B cell (primary cell): Measurements from ENCODE around the gene CAMK2G. TPM values are rescaled to one million over a fixed set of nuclear protein-coding genes. Genes with fewer than 3 reads are reported as not detected.

Experiments
- ATAC-seq: fragments of 200-7000 bp; cut with Tn5 transposase; one replicate; pipeline ENCODE4 v1.10.0; 2021; ENCODE audit warnings: low read depth, mild to moderate bottlenecking, moderate number of reproducible peaks, moderate library complexity
- CTCF ChIA-PET: fragments of 350-600 bp; sonication (Branson Sonifier 250); formaldehyde crosslinking; loops from one replicate; lab custom pipeline; 2021; ENCODE audit warnings: antibody characterized with exemption, inconsistent platforms; lab: Charles Lee
- POLR2A ChIA-PET: fragments of 350-600 bp; sonication (Branson Sonifier 250); formaldehyde crosslinking; loops from one replicate; lab custom pipeline; 2021; ENCODE audit warnings: antibody characterized with exemption; lab: Charles Lee
- DNase-seq: peaks from one replicate; pipeline ENCODE4 v3.0.0; 2013
- H2AFZ ChIP-seq: 2 replicates; pipeline ENCODE4 v1.6.1; 2012; ENCODE audit warnings: mild to moderate bottlenecking, low read depth, low read length; ENCODE audit not compliant: insufficient read depth, poor library complexity, severe bottlenecking
- H3K27ac ChIP-seq, 2 donors: 1 replicate in 1 of 2; 2 replicates in 1 of 2; pipeline ENCODE4 v1.5.1; 2012 to 2013; ENCODE audit warnings: low read length in 2 of 2, mild to moderate bottlenecking in 2 of 2, moderate library complexity in 1 of 2
- H3K27me3 ChIP-seq, 4 experiments: fragments of 200-600 bp in 1 of 4; sonication (generic) in 1 of 4; replicated peaks in 1 of 4; 1 replicate in 2 of 4; 2 replicates in 2 of 4; pipeline versions ENCODE4 v1.6.1 to v1.7.0; 2013 to 2016; ENCODE audit warnings: low read length in 3 of 4, mild to moderate bottlenecking in 2 of 4, mixed read lengths in 1 of 4, moderate library complexity in 1 of 4; ENCODE audit not compliant: insufficient read depth in 4 of 4, control insufficient read depth in 3 of 4; ENCODE audit errors: control extremely low read depth in 1 of 4
- H3K36me3 ChIP-seq, 2 experiments: replicated peaks in 1 of 2; 1 replicate in 1 of 2; 2 replicates in 1 of 2; pipeline versions ENCODE4 v1.6.1 to v1.7.1; 2013; ENCODE audit warnings: low read length in 1 of 2; ENCODE audit not compliant: insufficient read depth in 2 of 2, control insufficient read depth in 1 of 2; ENCODE audit errors: control extremely low read depth in 1 of 2, extremely low read depth in 1 of 2
- H3K4me1 ChIP-seq, 2 donors: fragments of 200-600 bp in 1 of 2; sonication (generic) in 1 of 2; 1 replicate in 1 of 2; 2 replicates in 1 of 2; pipeline versions ENCODE4 v1.5.1 to v1.6.1; 2013 to 2017; ENCODE audit warnings: low read length in 2 of 2; ENCODE audit not compliant: control insufficient read depth in 2 of 2, insufficient read depth in 2 of 2
- H3K4me2 ChIP-seq: replicated peaks from 2 replicates; pipeline ENCODE3; 2012; ENCODE audit warnings: mild to moderate bottlenecking, low read depth, low read length; ENCODE audit not compliant: poor library complexity, severe bottlenecking
- H3K4me3 ChIP-seq, 5 experiments: fragments of 200-600 bp in 1 of 5; sonication (generic) in 1 of 5; 1 replicate in 3 of 5; 2 replicates in 2 of 5; pipeline versions ENCODE4 v1.5.1 to v1.7.0; 2011 to 2016; ENCODE audit warnings: low read length in 4 of 5, mild to moderate bottlenecking in 4 of 5, low read depth in 2 of 5, control low read depth in 1 of 5, moderate library complexity in 1 of 5; ENCODE audit not compliant: insufficient read depth in 1 of 5; ENCODE audit errors: control extremely low read depth in 1 of 5, extremely low read depth in 1 of 5
- H3K79me2 ChIP-seq: fragments of 200-600 bp; sonication (generic); one replicate; pipeline ENCODE4 v1.6.0; 2016; ENCODE audit warnings: low read length; ENCODE audit not compliant: control insufficient read depth, insufficient read depth
- H3K9ac ChIP-seq: fragments of 200-600 bp; sonication (generic); 2 replicates; pipeline ENCODE4 v1.6.1; 2017; ENCODE audit warnings: mild to moderate bottlenecking, low read length, moderate library complexity
- H3K9me3 ChIP-seq, 3 donors: one replicate each; pipeline versions ENCODE4 v1.6.1 to v1.7.1; 2013; ENCODE audit warnings: low read length in 2 of 3; ENCODE audit not compliant: control insufficient read depth in 2 of 3, insufficient read depth in 1 of 3; ENCODE audit errors: control extremely low read depth in 1 of 3
- H4K20me1 ChIP-seq: 2 replicates; pipeline ENCODE4 v1.6.0; 2012; ENCODE audit warnings: mild to moderate bottlenecking, low read length; ENCODE audit not compliant: insufficient read depth, control insufficient read depth, poor library complexity, severe bottlenecking
- H3K27ac Mint-ChIP-seq: one replicate; pipeline ENCODE4 v1.8.0; 2021; ENCODE audit warnings: mixed read lengths
- H3K27me3 Mint-ChIP-seq: one replicate; pipeline ENCODE4 v1.8.0; 2021; ENCODE audit warnings: mixed read lengths
- H3K4me1 Mint-ChIP-seq: one replicate; pipeline ENCODE4 v1.8.0; 2021; ENCODE audit warnings: mixed read lengths
- H3K4me3 Mint-ChIP-seq: one replicate; pipeline ENCODE4 v1.8.0; 2021; ENCODE audit warnings: mixed read lengths
- H3K9me3 Mint-ChIP-seq: one replicate; pipeline ENCODE4 v1.8.0; 2022; ENCODE audit warnings: mixed read lengths; ENCODE audit not compliant: insufficient read depth
- CTCF ChIP-seq: fragments of 200-600 bp; IDR thresholded peaks from one replicate; pipeline ENCODE4 v1.8.0; 2022; ENCODE audit warnings: antibody characterized with exemption, mild to moderate bottlenecking
- EZH2 ChIP-seq: IDR thresholded peaks from 2 replicates; pipeline ENCODE4 v1.6.1; 2012; ENCODE audit warnings: borderline replicate concordance, low read depth, mild to moderate bottlenecking, moderate library complexity, low read length; ENCODE audit not compliant: insufficient read depth, poor library complexity, severe bottlenecking
- WGBS: methylation state at CpG from one replicate; pipeline ENCODE4 v1.1.5; 2013; ENCODE audit warnings: missing lambda C conversion rate; ENCODE audit not compliant: insufficient coverage; 5-methylcytosine and 5-hydroxymethylcytosine counted together
- intact Hi-C: fragments of 100-400 bp; cut with micrococcal nuclease; formaldehyde crosslinking; loops from one replicate; pipeline ENCODE4 v1.10.0; 2022
- polyA plus RNA-seq: library from polyadenylated mRNA; depleted of rRNA; stranded (reverse); fragments of >200 nt; gene quantifications from 2 replicates; pipeline ENCODE4 v1.2.3, GENCODE V29; 2012
- total RNA-seq, 2 donors: library from RNA; stranded (reverse); fragments of 120-200 nt in 1 of 2; gene quantifications; 1 replicate in 1 of 2; 2 replicates in 1 of 2; pipeline versions ENCODE4 v1.2.3 to v1.2.4, GENCODE V29; 2013 to 2022

Gene CAMK2G
- total and polyA plus RNA-seq, 2 donors (not counting 1 experiment from before 2014, with no cell fraction given): 42.7 to 48.7 TPM

- intact Hi-C loops: no loop called here
- Histone ChIP-seq H3K27ac (no peak overlapping the region), H3K79me2 (no peaks in the 10 kb centered on the region), H3K4me2 (no peak overlapping the region), H3K9me3 (peaks cover 0 to 8% (median 0%) of the 10 kb centered on the region in 3 donors), H3K4me1 (peaks cover 19 to 24% of the 10 kb centered on the region in 2 donors), H3K27me3 (peaks cover 0 to 26% (median 7%) of the 10 kb centered on the region in 4 experiments), H4K20me1 (no peaks in the 10 kb centered on the region), H3K36me3 (no peaks in the 10 kb centered on the region), H3K4me3 (no peak overlapping the region), H2AFZ (no peak overlapping the region), H3K9ac (no peak overlapping the region)
- POLR2A ChIA-PET: no interaction called here
- no peak overlapping the region for H3K27ac Mint-ChIP-seq
- H3K27me3 Mint-ChIP-seq: peaks cover 15% of the 10 kb centered on the region
- no peaks in the 10 kb centered on the region for H3K9me3 Mint-ChIP-seq
- H3K4me1 Mint-ChIP-seq: peaks cover 29% of the 10 kb centered on the region
- WGBS: 88% methylated on average over 6 of the region's 10 CpGs
- CTCF ChIA-PET: interaction anchor here (1.9 kb wide), 1 partner anchor 44 kb away, joined by 8 read pairs; no protein-coding TSS in a partner anchor
- no peak for TF ChIP-seq CTCF
- TF ChIP-seq EZH2: no peak
- no peak overlapping the region for H3K4me3 Mint-ChIP-seq
- DNase-seq (no peak), ATAC-seq (no peak)
Observed at GRCh38 chr10:73914036-73914435, 39.7 kb upstream of the CAMK2G start.

GRCh38 chr10:73911553-73912004 lies 37.2 kb upstream of the CAMK2G start:
- Histone ChIP-seq H3K4me2 (peak overlapping the region; percentile 86), H2AFZ (peak overlapping the region; percentile 74), H3K4me3 (peak overlapping the region in 4 of 5 experiments; percentile 31 to 63 (median 56)), H3K36me3 (no peaks in the 10 kb centered on the region), H3K27me3 (peaks cover 0 to 42% (median 15%) of the 10 kb centered on the region in 4 experiments), H3K79me2 (no peaks in the 10 kb centered on the region), H3K27ac (no peak overlapping the region), H3K9me3 (no peaks in the 10 kb centered on the region), H4K20me1 (no peaks in the 10 kb centered on the region), H3K9ac (peak overlapping the region; percentile 64), H3K4me1 (peaks cover 23 to 35% of the 10 kb centered on the region in 2 donors)
- ATAC-seq: no peak
- Mint-ChIP-seq H3K9me3 (no peaks in the 10 kb centered on the region), H3K4me3 (peak overlapping the region; percentile 97), H3K27ac (peak overlapping the region; percentile 59), H3K4me1 (peaks cover 34% of the 10 kb centered on the region), H3K27me3 (peaks cover 27% of the 10 kb centered on the region)
- TF ChIP-seq CTCF (no peak), EZH2 (no peak)
- intact Hi-C loops: no loop called here
- ChIA-PET CTCF (interaction anchor here (0.6 to 2.5 kb wide), 2 partner anchors 28 to 73 kb away, joined by 3 to 11 read pairs; no protein-coding TSS in a partner anchor), POLR2A (no interaction called here)
- DNase-seq: no peak
- 21% methylated on average over 14 of the region's 14 CpGs for WGBS
